H9 (cell line): ENCODE data around the gene MEGF10. TPM values are rescaled to one million over a fixed set of nuclear protein-coding genes. Genes with fewer than 3 reads are reported as not detected.
A peak's percentile ranks its signal among the peaks of the same experiment; 100 is the strongest.

Experiments used
- DNase-seq: peaks from one replicate; pipeline ENCODE4 v3.0.0-alpha.2; 2017
- H2AFZ ChIP-seq: one replicate; pipeline ENCODE4 v1.6.1; 2013; ENCODE audit warnings: mild to moderate bottlenecking, low read length, control low read depth, moderate library complexity
- H2AK5ac ChIP-seq: 2 replicates; pipeline ENCODE4 v1.6.1; 2013; ENCODE audit warnings: low read length, control low read depth, mixed read lengths; ENCODE audit not compliant: insufficient read length
- H2BK120ac ChIP-seq: one replicate; pipeline ENCODE4 v1.6.1; 2013; ENCODE audit warnings: low read depth, mild to moderate bottlenecking, low read length, control low read depth, inconsistent platforms; ENCODE audit not compliant: poor library complexity, severe bottlenecking
- H2BK12ac ChIP-seq: 2 replicates; pipeline ENCODE4 v1.6.1; 2013; ENCODE audit warnings: low read length, control low read depth, mixed read lengths, low read depth; ENCODE audit not compliant: insufficient read length
- H2BK15ac ChIP-seq: 2 replicates; pipeline ENCODE4 v1.6.1; 2013; ENCODE audit warnings: low read depth, low read length, control low read depth
- H2BK20ac ChIP-seq: one replicate; pipeline ENCODE4 v1.6.1; 2013; ENCODE audit warnings: low read depth, mild to moderate bottlenecking, low read length, control low read depth, inconsistent platforms; ENCODE audit not compliant: poor library complexity, severe bottlenecking
- H2BK5ac ChIP-seq: 2 replicates; pipeline ENCODE4 v1.6.1; 2013; ENCODE audit warnings: low read length, control low read depth, mixed read lengths; ENCODE audit not compliant: insufficient read length
- H3K14ac ChIP-seq: 2 replicates; pipeline ENCODE4 v1.6.1; 2013; ENCODE audit warnings: low read length, control low read depth; ENCODE audit not compliant: insufficient read depth
- H3K18ac ChIP-seq: 2 replicates; pipeline ENCODE4 v1.6.1; 2013; ENCODE audit warnings: low read depth, mild to moderate bottlenecking, mixed read lengths, low read length, control low read depth; ENCODE audit not compliant: insufficient read length
- H3K23ac ChIP-seq: 2 replicates; pipeline ENCODE4 v1.6.1; 2013; ENCODE audit warnings: low read length, control low read depth, mixed read lengths, low read depth; ENCODE audit not compliant: insufficient read length
- H3K23me2 ChIP-seq: 2 replicates; pipeline ENCODE4 v1.6.1; 2013; ENCODE audit warnings: low read depth, mild to moderate bottlenecking, mixed read lengths, low read length, control low read depth; ENCODE audit not compliant: insufficient read length, poor library complexity, severe bottlenecking
- H3K27ac ChIP-seq: 2 replicates; pipeline ENCODE4 v1.5.1; 2013; ENCODE audit warnings: low read length, control low read depth, mixed read lengths, low read depth; ENCODE audit not compliant: insufficient read length
- H3K27me3 ChIP-seq: 2 replicates; pipeline ENCODE4 v1.6.1; 2013; ENCODE audit warnings: low read length, control low read depth, inconsistent platforms; ENCODE audit not compliant: insufficient read depth
- H3K4ac ChIP-seq: 2 replicates; pipeline ENCODE4 v1.6.1; 2013; ENCODE audit warnings: low read depth, mild to moderate bottlenecking, control low read depth, inconsistent platforms, low read length, moderate library complexity
- H3K4me1 ChIP-seq: 2 replicates; pipeline ENCODE4 v1.6.1; 2013; ENCODE audit warnings: low read length, control low read depth, inconsistent platforms; ENCODE audit not compliant: insufficient read depth
- H3K4me2 ChIP-seq: 2 replicates; pipeline ENCODE4 v1.6.1; 2013; ENCODE audit warnings: low read length, control low read depth, mixed read lengths; ENCODE audit not compliant: insufficient read length, insufficient read depth
- H3K56ac ChIP-seq: 2 replicates; pipeline ENCODE4 v1.6.1; 2013; ENCODE audit warnings: low read depth, mild to moderate bottlenecking, mixed read lengths, low read length, control low read depth; ENCODE audit not compliant: insufficient read length
- H3K79me1 ChIP-seq: 2 replicates; pipeline ENCODE4 v1.6.1; 2013; ENCODE audit warnings: low read depth, mild to moderate bottlenecking, moderate library complexity, low read length, control low read depth, inconsistent platforms; ENCODE audit not compliant: insufficient read depth, poor library complexity, severe bottlenecking
- H3K79me2 ChIP-seq: 2 replicates; pipeline ENCODE4 v1.6.1; 2013; ENCODE audit warnings: low read length, control low read depth, inconsistent platforms; ENCODE audit not compliant: insufficient read depth
- H3K9ac ChIP-seq: 2 replicates; pipeline ENCODE4 v1.6.1; 2013; ENCODE audit warnings: low read length, control low read depth, mixed read lengths; ENCODE audit not compliant: insufficient read length; ENCODE audit errors: extremely low read depth
- H3K9me3 ChIP-seq: one replicate; pipeline ENCODE4 v1.6.1; 2013; ENCODE audit warnings: low read depth, low read length, inconsistent platforms; ENCODE audit not compliant: control insufficient read depth
- H3T11ph ChIP-seq: one replicate; pipeline ENCODE4 v1.6.1; 2013; ENCODE audit warnings: mild to moderate bottlenecking, low read length, control low read depth, inconsistent platforms
- H4K20me1 ChIP-seq: one replicate; pipeline ENCODE4 v1.6.1; 2013; ENCODE audit not compliant: control insufficient read depth, insufficient read length, insufficient read depth
- H4K5ac ChIP-seq: 2 replicates; pipeline ENCODE4 v1.6.1; 2013; ENCODE audit warnings: low read depth, mild to moderate bottlenecking, mixed read lengths, low read length, control low read depth; ENCODE audit not compliant: insufficient read length
- H4K8ac ChIP-seq: replicated peaks from 2 replicates; pipeline ENCODE4 v1.6.1; 2013; ENCODE audit warnings: low read length, control low read depth, mixed read lengths, low read depth; ENCODE audit not compliant: insufficient read length
- H4K91ac ChIP-seq: 2 replicates; pipeline ENCODE4 v1.6.1; 2013; ENCODE audit warnings: low read depth, mild to moderate bottlenecking, moderate library complexity, mixed read lengths, low read length, control low read depth; ENCODE audit not compliant: insufficient read length
- H3K27ac Mint-ChIP-seq, 3 experiments: 2 replicates in 2 of 3; 3 replicates in 1 of 3; pipeline ENCODE4 v1.8.0; 2020 to 2021; ENCODE audit warnings: mixed read lengths in 3 of 3, mild to moderate bottlenecking in 1 of 3, moderate library complexity in 1 of 3
- H3K27me3 Mint-ChIP-seq: 2 replicates; pipeline ENCODE4 v1.8.0; 2021; ENCODE audit warnings: low read depth, mild to moderate bottlenecking, moderate library complexity, mixed read lengths
- H3K36me3 Mint-ChIP-seq, 3 experiments: 2 replicates in 2 of 3; 3 replicates in 1 of 3; pipeline ENCODE4 v1.8.0; 2020 to 2021; ENCODE audit warnings: low read depth in 3 of 3, mixed read lengths in 3 of 3; ENCODE audit not compliant: insufficient read depth in 1 of 3
- H3K4me1 Mint-ChIP-seq, 2 experiments: 2 replicates each; pipeline ENCODE4 v1.8.0; 2020; ENCODE audit warnings: mixed read lengths in 2 of 2
- H3K4me3 Mint-ChIP-seq, 2 experiments: 2 replicates in 1 of 2; 3 replicates in 1 of 2; pipeline ENCODE4 v1.8.0; 2020 to 2021; ENCODE audit warnings: mild to moderate bottlenecking in 2 of 2, mixed read lengths in 2 of 2, moderate library complexity in 1 of 2
- H3K9me3 Mint-ChIP-seq, 2 experiments: 2 replicates in 1 of 2; 3 replicates in 1 of 2; pipeline ENCODE4 v1.8.0; 2020; ENCODE audit warnings: mild to moderate bottlenecking in 2 of 2, mixed read lengths in 2 of 2, moderate library complexity in 1 of 2
- WGBS: extraction: QIAGEN DNeasy Blood & Tissue Kit; methylation state at CpG from one replicate; pipeline ENCODE4 v1.1.7; 2013; ENCODE audit warnings: missing lambda C conversion rate, low lambda C conversion rate, mixed read lengths; ENCODE audit not compliant: insufficient read length; ENCODE audit errors: extremely low coverage; 5-methylcytosine and 5-hydroxymethylcytosine counted together
- total RNA-seq: library from RNA; stranded (reverse); gene quantifications from 2 replicates; pipeline ENCODE4 v1.2.1, GENCODE V29; 2021
- TF ChIP-seq, protein P1 (sequence below): fragments of 200-600 bp; sonication (generic); conservative IDR thresholded peaks from 3 replicates; pipeline ENCODE4 v1.8.0; 2021; ENCODE audit warnings: antibody characterized with exemption, mild to moderate bottlenecking

Gene MEGF10
- total RNA-seq, 1 experiment from 2014 or later, result 36.5 TPM

DNA sequence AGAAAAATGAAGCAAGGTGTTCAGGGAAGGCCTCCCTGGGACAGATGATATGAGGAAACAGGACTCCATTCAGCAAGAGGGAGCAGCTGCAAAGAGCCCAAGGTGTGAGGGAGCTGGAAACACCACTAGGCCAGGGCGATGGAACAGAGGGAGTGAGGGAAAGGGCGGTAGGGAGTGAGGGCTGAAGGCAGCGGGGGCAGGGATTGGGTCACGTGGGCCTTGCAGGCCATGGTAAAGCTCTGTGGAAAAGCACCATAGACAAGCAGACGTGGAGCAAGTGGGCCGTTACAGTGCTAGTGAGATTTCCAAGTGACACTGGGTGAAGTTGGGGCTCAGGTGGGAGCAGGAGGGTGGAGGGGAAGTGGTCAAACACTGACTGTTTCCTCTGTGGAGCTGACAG lies 216.0 kb downstream of the MEGF10 start:
- Histone ChIP-seq H3T11ph (no peak overlapping the region), H2BK5ac (no peak overlapping the region), H4K91ac (no peak overlapping the region), H3K4ac (no peak overlapping the region), H3K4me1 (peaks cover 3% of the 10 kb centered on the region; the same call in 1 of the 2 replicates), H3K23me2 (no peaks in the 10 kb centered on the region), H2AFZ (no peak overlapping the region), H3K27ac (no peak overlapping the region), H3K79me2 (no peaks in the 10 kb centered on the region), H2BK20ac (no peak overlapping the region), H3K79me1 (no peaks in the 10 kb centered on the region), H3K18ac (peak overlapping the region; percentile 56), H3K4me2 (no peak overlapping the region), H3K9ac (no peak overlapping the region), H2AK5ac (no peak overlapping the region), H3K9me3 (no peaks in the 10 kb centered on the region), H2BK12ac (no peak overlapping the region), H2BK120ac (no peak overlapping the region), H3K56ac (no peak overlapping the region), H2BK15ac (no peak overlapping the region), H3K14ac (no peak overlapping the region; the same call in 1 of the 2 replicates), H4K8ac (no peak overlapping the region), H4K20me1 (no peaks in the 10 kb centered on the region), H4K5ac (no peak overlapping the region), H3K23ac (no peak overlapping the region), H3K27me3 (no peaks in the 10 kb centered on the region)
- no CpG with 5 or more reads among the region's 6 CpGs for WGBS
- Mint-ChIP-seq H3K9me3 (no peaks in the 10 kb centered on the region; a peak in 1 of 5 replicates), H3K4me1 (peaks cover 9 to 10% of the 10 kb centered on the region in 2 experiments), H3K27me3 (peaks cover 4% of the 10 kb centered on the region; the same call in 1 of the 2 replicates), H3K4me3 (no peak overlapping the region), H3K36me3 (no peaks in the 10 kb centered on the region), H3K27ac (no peak overlapping the region; a peak in 1 of 7 replicates)
- TF ChIP-seq, protein P1, sequence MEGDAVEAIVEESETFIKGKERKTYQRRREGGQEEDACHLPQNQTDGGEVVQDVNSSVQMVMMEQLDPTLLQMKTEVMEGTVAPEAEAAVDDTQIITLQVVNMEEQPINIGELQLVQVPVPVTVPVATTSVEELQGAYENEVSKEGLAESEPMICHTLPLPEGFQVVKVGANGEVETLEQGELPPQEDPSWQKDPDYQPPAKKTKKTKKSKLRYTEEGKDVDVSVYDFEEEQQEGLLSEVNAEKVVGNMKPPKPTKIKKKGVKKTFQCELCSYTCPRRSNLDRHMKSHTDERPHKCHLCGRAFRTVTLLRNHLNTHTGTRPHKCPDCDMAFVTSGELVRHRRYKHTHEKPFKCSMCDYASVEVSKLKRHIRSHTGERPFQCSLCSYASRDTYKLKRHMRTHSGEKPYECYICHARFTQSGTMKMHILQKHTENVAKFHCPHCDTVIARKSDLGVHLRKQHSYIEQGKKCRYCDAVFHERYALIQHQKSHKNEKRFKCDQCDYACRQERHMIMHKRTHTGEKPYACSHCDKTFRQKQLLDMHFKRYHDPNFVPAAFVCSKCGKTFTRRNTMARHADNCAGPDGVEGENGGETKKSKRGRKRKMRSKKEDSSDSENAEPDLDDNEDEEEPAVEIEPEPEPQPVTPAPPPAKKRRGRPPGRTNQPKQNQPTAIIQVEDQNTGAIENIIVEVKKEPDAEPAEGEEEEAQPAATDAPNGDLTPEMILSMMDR, result no peak
- peak; percentile 31 for DNase-seq
